GM12878 (cell line): ENCODE results near the gene MAFF. TPM values are rescaled to one million over a fixed set of nuclear protein-coding genes. Genes with fewer than 3 reads are reported as not detected.

Experiments used
- ATAC-seq: fragments of 200-7000 bp; cut with Tn5 transposase; 3 replicates; pipeline ENCODE4 v1.9.1; 2020; ENCODE audit warnings: mild to moderate bottlenecking, moderate library complexity
- BruUV-seq: library from RNA; stranded (reverse); fragments of 400-500 nt; replicated peaks from 2 replicates; lab custom pipeline; 2021; lab: Mats Ljungman, UMichigan
- CTCF ChIA-PET: fragments of 300-600 bp; sonication (Branson Sonifier 250); formaldehyde crosslinking; extraction: SDS; loops from one replicate; lab custom pipeline; 2021; ENCODE audit warnings: inconsistent platforms; lab: Yijun Ruan, JAX
- POLR2A ChIA-PET: fragments of 350-600 bp; formaldehyde crosslinking; extraction: SDS; loops from one replicate; lab custom pipeline; 2021; ENCODE audit warnings: inconsistent platforms; lab: Charles Lee
- RAD21 ChIA-PET: fragments of 300-600 bp; sonication (Branson Sonifier 250); formaldehyde crosslinking; loops from one replicate; lab custom pipeline; 2023; ENCODE audit warnings: antibody characterized with exemption; ENCODE audit not compliant: unreplicated experiment; lab: Charles Lee
- SMC1A ChIA-PET: fragments of 300-600 bp; sonication (Branson Sonifier 250); formaldehyde crosslinking; loops from one replicate; lab custom pipeline; 2023; ENCODE audit not compliant: unreplicated experiment, uncharacterized antibody; lab: Charles Lee
- DNase-seq: peaks from one replicate; pipeline ENCODE4 v3.0.0-alpha.2; 2011; ENCODE audit warnings: low read depth, low spot score
- FAIRE-seq: peaks from 3 replicates; lab custom pipeline; 2011; peaks lifted over from hg19 to GRCh38; lab: Jason Lieb, UNC
- H2AFZ ChIP-seq: 2 replicates; pipeline ENCODE4 v1.6.0; 2011; ENCODE audit warnings: low read depth, low read length, control low read depth; ENCODE audit not compliant: control insufficient read depth
- H3K27ac ChIP-seq: 2 replicates; pipeline ENCODE4 v1.5.1; 2011; ENCODE audit warnings: control low read depth; ENCODE audit not compliant: control insufficient read depth, insufficient read depth
- H3K27me3 ChIP-seq, 2 experiments: replicated peaks in 1 of 2; 2 replicates each; pipeline versions ENCODE4 v1.6.0 to v1.6.1; 2011; ENCODE audit warnings: low read length in 1 of 2; ENCODE audit not compliant: control insufficient read depth in 2 of 2, insufficient read depth in 2 of 2
- H3K36me3 ChIP-seq, 2 experiments: 2 replicates each; pipeline ENCODE4 v1.5.1; 2011; ENCODE audit warnings: low read length in 1 of 2; ENCODE audit not compliant: control insufficient read depth in 2 of 2, insufficient read depth in 2 of 2
- H3K4me1 ChIP-seq: 2 replicates; pipeline ENCODE4 v1.6.1; 2011; ENCODE audit warnings: mild to moderate bottlenecking, low read length, moderate library complexity, mixed read lengths; ENCODE audit not compliant: control insufficient read depth, insufficient read depth
- H3K4me2 ChIP-seq: 2 replicates; pipeline ENCODE4 v1.6.0; 2011; ENCODE audit warnings: control low read depth; ENCODE audit not compliant: control insufficient read depth, insufficient read depth
- H3K4me3 ChIP-seq: fragments of 200-600 bp; sonication (generic); 2 replicates; pipeline ENCODE4 v1.5.1; 2016
- H3K79me2 ChIP-seq: 2 replicates; pipeline ENCODE4 v1.6.0; 2011; ENCODE audit warnings: low read length; ENCODE audit not compliant: control insufficient read depth, insufficient read depth
- H3K9ac ChIP-seq: 2 replicates; pipeline ENCODE4 v1.8.0; 2011; ENCODE audit warnings: low read length, control low read depth, mixed read lengths; ENCODE audit not compliant: control insufficient read depth, insufficient read depth
- H3K9me3 ChIP-seq: replicated peaks from 3 replicates; pipeline ENCODE4 v1.5.1; 2011; ENCODE audit warnings: mild to moderate bottlenecking, low read length; ENCODE audit not compliant: control insufficient read depth, insufficient read depth
- H4K20me1 ChIP-seq: 2 replicates; pipeline ENCODE4 v1.6.0; 2011; ENCODE audit not compliant: control insufficient read depth, insufficient read depth
- BMI1 ChIP-seq: fragments of 450-650 bp; IDR thresholded peaks from 2 replicates; pipeline ENCODE4 v1.6.1; 2016; ENCODE audit warnings: mild to moderate bottlenecking, moderate library complexity, borderline replicate concordance
- CREB1 ChIP-seq: IDR thresholded peaks from 2 replicates; pipeline ENCODE4 v1.6.1; 2012; ENCODE audit warnings: low read depth, mild to moderate bottlenecking, inconsistent platforms
- FOXM1 ChIP-seq: IDR thresholded peaks from 2 replicates; pipeline ENCODE4 v1.6.1; 2012; ENCODE audit warnings: low read depth, mild to moderate bottlenecking, inconsistent platforms, low read length, moderate library complexity
- MEF2A ChIP-seq: IDR thresholded peaks from 2 replicates; pipeline ENCODE4 v1.6.1; 2011; ENCODE audit warnings: low read depth, mild to moderate bottlenecking, low read length, moderate library complexity; ENCODE audit not compliant: insufficient read depth
- MYC ChIP-seq: IDR thresholded peaks from 2 replicates; pipeline ENCODE4 v1.6.1; 2011; ENCODE audit warnings: mild to moderate bottlenecking, low read length, moderate library complexity, inconsistent platforms; ENCODE audit not compliant: insufficient read depth, insufficient replicate concordance, insufficient read length, severe bottlenecking
- STAT3 ChIP-seq: IDR thresholded peaks from 2 replicates; pipeline ENCODE4 v1.6.1; 2011; ENCODE audit warnings: low read depth, low read length, improper control_type of control experiment
- ZBTB40 ChIP-seq: fragments of 450-650 bp; IDR thresholded peaks from 2 replicates; pipeline ENCODE4 v1.6.1; 2016; ENCODE audit warnings: mild to moderate bottlenecking, moderate library complexity, borderline replicate concordance
- ZNF687 ChIP-seq: fragments of 450-650 bp; IDR thresholded peaks from 2 replicates; pipeline ENCODE4 v1.6.1; 2017; ENCODE audit warnings: mild to moderate bottlenecking, moderate library complexity
- WGBS: methylation state at CpG from one replicate; pipeline ENCODE4 v1.1.6; 2016; ENCODE audit warnings: low lambda C conversion rate; ENCODE audit not compliant: insufficient replicate concordance, insufficient coverage; ENCODE audit errors: missing lambda C conversion rate; 5-methylcytosine and 5-hydroxymethylcytosine counted together
- in situ Hi-C: fragments of 300-500 bp; cut with MboI; formaldehyde crosslinking; loops from 9 replicates; pipeline ENCODE4 v1.14.3; 2018; ENCODE audit warnings: mixed read lengths
- intact Hi-C: fragments of 100-400 bp; cut with micrococcal nuclease; formaldehyde crosslinking; loops from one replicate; pipeline ENCODE4 v1.14.2; 2022; ENCODE audit not compliant: unreplicated experiment
- polyA plus RNA-seq, 11 experiments: library from polyadenylated mRNA; depleted of rRNA in 4 of 11; unstranded in 6 of 11; stranded (reverse) in 5 of 11; fragments of >200 nt; fragmentation: Nextera tagmentation in 4 of 11; fragmentation: Illumina TruSeq in 1 of 11; extraction: Ambion mirVana in 4 of 11; extraction: Trizol in 1 of 11; gene quantifications; 1 replicate in 1 of 11; 2 replicates in 10 of 11; pipeline versions ENCODE4 v1.2.1 to v1.2.3, GENCODE V29; 2011 to 2016; ENCODE audit warnings: inconsistent platforms in 2 of 11, missing spikeins in 2 of 11, low read depth in 1 of 11
- total RNA-seq, 4 experiments: library from RNA; depleted of rRNA in 3 of 4; stranded (reverse); fragments of >200 nt in 3 of 4; fragmentation: Illumina TruSeq in 1 of 4; extraction: Trizol in 1 of 4; gene quantifications; 2 replicates each; pipeline versions ENCODE4 v1.2.1 to v1.2.3, GENCODE V29; 2013 to 2021

MAFF gene
- total and polyA plus RNA-seq, 10 of the 15 experiments (the other 5 are each of a cell fraction or from before 2014, with no cell fraction given): 0.22 to 2.3 (median 0.81) TPM; not detected in 1

- in situ Hi-C loops: no loop called here
- ChIA-PET POLR2A (no interaction called here), SMC1A (interaction anchor here (1.5 kb wide), 1 partner anchor 9 kb away, joined by 3 read pairs; no protein-coding TSS in a partner anchor), RAD21 (no interaction called here), CTCF (interaction anchor here (1.3 kb wide), 1 partner anchor 16 kb away, joined by 3 read pairs; no protein-coding TSS in a partner anchor)
- intact Hi-C loops: no loop called here
- Histone ChIP-seq H3K9ac (no peak overlapping the region), H3K4me2 (no peak overlapping the region), H3K36me3 (peaks cover 3 to 12% of the 10 kb centered on the region in 2 experiments; a peak in 3 of 4 replicates), H3K4me3 (no peak overlapping the region), H4K20me1 (no peaks in the 10 kb centered on the region), H3K27me3 (no peaks in the 10 kb centered on the region), H3K27ac (no peak overlapping the region)
- BruUV-seq: no TSS peak
- 72% methylated on average over 5 of the region's 5 CpGs for WGBS
- no peak for TF ChIP-seq STAT3
- TF ChIP-seq MEF2A: no peak
- TF ChIP-seq, all 136 proteins: peak for 0
- H3K4me1 ChIP-seq: peaks cover 12% of the 10 kb centered on the region
- FAIRE-seq: no peak
- H3K9me3 ChIP-seq: no peaks in the 10 kb centered on the region; the same call in 2 of the 3 replicates
- no peak for DNase-seq
- H2AFZ ChIP-seq: no peak overlapping the region
- no peaks in the 10 kb centered on the region for H3K79me2 ChIP-seq
- no peak for ATAC-seq
These were observed 44.9 kb downstream of the MAFF start for GRCh38 chr22:38246692-38247091.

DNA sequence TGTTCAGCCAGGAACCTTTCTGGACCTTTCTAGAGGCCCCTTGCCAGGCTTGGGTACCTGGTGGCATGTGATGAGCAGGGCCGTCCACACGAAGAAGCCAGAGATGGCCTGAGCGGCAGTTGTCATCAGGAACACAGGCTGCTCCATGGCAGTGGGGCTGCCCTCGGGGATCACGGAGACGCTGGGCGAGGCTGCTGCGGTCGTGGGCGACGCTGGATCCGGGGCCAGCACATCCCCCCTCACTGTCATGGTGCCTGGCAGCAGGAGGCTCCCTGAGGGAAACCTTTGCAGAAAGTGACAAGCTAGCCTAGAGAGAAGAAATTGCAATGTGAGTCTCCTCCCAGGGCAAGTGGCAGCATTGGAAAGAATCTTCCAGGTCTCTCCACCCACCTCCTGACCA lies 45.9 kb downstream of the MAFF start:
- SMC1A ChIA-PET: interaction anchor here (1.4 kb wide), 1 partner anchor 11 kb away, joined by 4 read pairs; no protein-coding TSS in a partner anchor
- BruUV-seq: no TSS peak
- POLR2A ChIA-PET: no interaction called here
- no peaks in the 10 kb centered on the region for H4K20me1 ChIP-seq
- no peak overlapping the region for H3K27ac ChIP-seq
- RAD21 ChIA-PET: no interaction called here
- no peak for ATAC-seq
- no peak overlapping the region for H3K4me2 ChIP-seq
- CTCF ChIA-PET: interaction anchor here (1.2 kb wide), 1 partner anchor 13 kb away, joined by 4 read pairs; no protein-coding TSS in a partner anchor
- peaks cover 3 to 12% of the 10 kb centered on the region in 2 experiments; a peak in 3 of 4 replicates for H3K36me3 ChIP-seq
- H2AFZ ChIP-seq: no peak overlapping the region
- intact Hi-C loops (no loop called here), in situ Hi-C loops (no loop called here)
- no peak overlapping the region for H3K9ac ChIP-seq
- no peaks in the 10 kb centered on the region; the same call in 2 of the 3 replicates for H3K9me3 ChIP-seq
- no peak overlapping the region for H3K4me3 ChIP-seq
- DNase-seq: no peak
- 91% methylated on average over 12 of the region's 12 CpGs for WGBS
- no peaks in the 10 kb centered on the region for H3K27me3 ChIP-seq
- no peak for FAIRE-seq
- peaks cover 12% of the 10 kb centered on the region for H3K4me1 ChIP-seq
- no peaks in the 10 kb centered on the region for H3K79me2 ChIP-seq
- TF ChIP-seq FOXM1 (no peak), ZBTB40 (no peak), BMI1 (no peak), MYC (no peak), ZNF687 (no peak), CREB1 (no peak)
